ENCODE data around the gene KCNJ5.

The KCNJ5 gene

GRCh38 chr11:128942817-128943427 lies 51.8 kb downstream of the KCNJ5 start, which contains the start of gene TP53AIP1:
Gene TP53AIP1 (minus strand): TSS chr11:128942871. CDS start chr11:128937818, 5,053 bp downstream.
- no peak within 1 kb of the TSS for H3K27ac ChIP-seq (ENCODE audit: low read length, poor library complexity, severe bottlenecking)
- no peak within 1 kb of the TSS for H3K9ac ChIP-seq (ENCODE audit: low read length)
- no peak within 1 kb of the TSS for H2AK5ac ChIP-seq (ENCODE audit: low read length, severe bottlenecking)
- H3K4ac ChIP-seq (ENCODE audit: low read depth in 1 of 2, low read length in 2 of 2): no peak within 1 kb of the TSS
- no peak within 1 kb of the TSS for H2BK12ac ChIP-seq (ENCODE audit: low read length in 2 of 2)
- peak within 1 kb of the TSS in 1 of 2 experiments; percentile 18 for H3K18ac ChIP-seq (ENCODE audit: low read depth in 1 of 2, low read length in 2 of 2)
- peaks cover 6% of the 10 kb centered on the region for H3K4me1 ChIP-seq (ENCODE audit: control insufficient read depth, insufficient read depth, low read depth, low read length)
- H3K27me3 ChIP-seq (ENCODE audit: control insufficient read depth in 1 of 2, insufficient read depth in 1 of 2, low read length in 2 of 2): peaks cover 45 to 61% of the 10 kb centered on the region in 2 experiments
- no peak within 1 kb of the TSS for H2BK15ac ChIP-seq (ENCODE audit: low read depth, poor library complexity, severe bottlenecking)
- no peak within 1 kb of the TSS for H2BK5ac ChIP-seq (ENCODE audit: low read depth, low read length, poor library complexity, severe bottlenecking)
- H3K4me2 ChIP-seq (ENCODE audit: low read length, poor library complexity, severe bottlenecking): no peak within 1 kb of the TSS
- H4K8ac ChIP-seq (ENCODE audit: low read length): no peak within 1 kb of the TSS
- no peak for DNase-seq
- H2AFZ ChIP-seq (ENCODE audit: low read depth, low read length): no peak within 1 kb of the TSS
- no peaks in the 10 kb centered on the region for H3K9me3 ChIP-seq (ENCODE audit: control insufficient read depth, low read length)
- 90% methylated on average over 21 of the region's 21 CpGs for whole genome bisulfite sequencing
- H3K14ac ChIP-seq (ENCODE audit: low read length in 2 of 2): no peak within 1 kb of the TSS
- H2BK120ac ChIP-seq (ENCODE audit: low read depth, low read length): no peak within 1 kb of the TSS
- no peaks in the 10 kb centered on the region for H3K79me1 ChIP-seq (replicated peaks; ENCODE audit: low read length, poor library complexity, severe bottlenecking)
- H3K23ac ChIP-seq (ENCODE audit: low read length in 2 of 2): no peak within 1 kb of the TSS
- peak within 1 kb of the TSS; percentile 40 for H4K91ac ChIP-seq (ENCODE audit: low read length)
- no peak within 1 kb of the TSS for H3K4me3 ChIP-seq (ENCODE audit: insufficient read depth in 1 of 2, low read depth in 1 of 2, low read length in 2 of 2)
- no peaks in the 10 kb centered on the region for H3K36me3 ChIP-seq (ENCODE audit: control insufficient read depth in 1 of 2, insufficient read depth in 2 of 2, low read depth in 1 of 2, low read length in 2 of 2)

GRCh38 chr11:128943428-128943976 lies 52.3 kb downstream of the KCNJ5 start:
- Histone ChIP-seq H3K36me3 (ENCODE audit: control insufficient read depth in 1 of 2, insufficient read depth in 2 of 2, low read depth in 1 of 2, low read length in 2 of 2) (no peaks in the 10 kb centered on the region), H3K14ac (ENCODE audit: low read length in 2 of 2) (no peak overlapping the region), H2AFZ (ENCODE audit: low read depth, low read length) (no peak overlapping the region), H3K79me1 (replicated peaks; ENCODE audit: low read length, poor library complexity, severe bottlenecking) (no peaks in the 10 kb centered on the region), H2BK12ac (ENCODE audit: low read length in 2 of 2) (no peak overlapping the region), H3K9ac (ENCODE audit: low read length) (no peak overlapping the region), H3K4me3 (ENCODE audit: insufficient read depth in 1 of 2, low read depth in 1 of 2, low read length in 2 of 2) (no peak overlapping the region), H3K18ac (ENCODE audit: low read depth in 1 of 2, low read length in 2 of 2) (peak overlapping the region in 1 of 2 experiments; percentile 18), H3K23ac (ENCODE audit: low read length in 2 of 2) (no peak overlapping the region), H4K91ac (ENCODE audit: low read length) (no peak overlapping the region), H2BK120ac (ENCODE audit: low read depth, low read length) (no peak overlapping the region), H4K8ac (ENCODE audit: low read length) (no peak overlapping the region), H3K4me2 (ENCODE audit: low read length, poor library complexity, severe bottlenecking) (no peak overlapping the region), H2BK15ac (ENCODE audit: low read depth, poor library complexity, severe bottlenecking) (no peak overlapping the region), H2BK5ac (ENCODE audit: low read depth, low read length, poor library complexity, severe bottlenecking) (no peak overlapping the region), H3K27me3 (ENCODE audit: control insufficient read depth in 1 of 2, insufficient read depth in 1 of 2, low read length in 2 of 2) (peaks cover 46 to 56% of the 10 kb centered on the region in 2 experiments), H3K27ac (ENCODE audit: low read length, poor library complexity, severe bottlenecking) (no peak overlapping the region), H3K9me3 (ENCODE audit: control insufficient read depth, low read length) (no peaks in the 10 kb centered on the region), H2AK5ac (ENCODE audit: low read length, severe bottlenecking) (no peak overlapping the region), H3K4ac (ENCODE audit: low read depth in 1 of 2, low read length in 2 of 2) (no peak overlapping the region), H3K4me1 (ENCODE audit: control insufficient read depth, insufficient read depth, low read depth, low read length) (peaks cover 6% of the 10 kb centered on the region)
- no peak for DNase-seq
- 87% methylated on average over 16 of the region's 16 CpGs for WGBS

GRCh38 chr11:128946648-128947047 lies 55.5 kb downstream of the KCNJ5 start:
- no peak for DNase-seq
- Histone ChIP-seq H3K4me3 (ENCODE audit: insufficient read depth in 1 of 2, low read depth in 1 of 2, low read length in 2 of 2) (no peak overlapping the region), H4K8ac (ENCODE audit: low read length) (no peak overlapping the region), H2BK120ac (ENCODE audit: low read depth, low read length) (no peak overlapping the region), H3K79me1 (replicated peaks; ENCODE audit: low read length, poor library complexity, severe bottlenecking) (no peaks in the 10 kb centered on the region), H3K9ac (ENCODE audit: low read length) (no peak overlapping the region), H3K4ac (ENCODE audit: low read depth in 1 of 2, low read length in 2 of 2) (no peak overlapping the region), H3K4me1 (ENCODE audit: control insufficient read depth, insufficient read depth, low read depth, low read length) (peaks cover 5% of the 10 kb centered on the region), H3K18ac (ENCODE audit: low read depth in 1 of 2, low read length in 2 of 2) (no peak overlapping the region), H3K27ac (ENCODE audit: low read length, poor library complexity, severe bottlenecking) (no peak overlapping the region), H2BK5ac (ENCODE audit: low read depth, low read length, poor library complexity, severe bottlenecking) (no peak overlapping the region), H2BK15ac (ENCODE audit: low read depth, poor library complexity, severe bottlenecking) (no peak overlapping the region), H3K23ac (ENCODE audit: low read length in 2 of 2) (no peak overlapping the region), H2AK5ac (ENCODE audit: low read length, severe bottlenecking) (no peak overlapping the region), H2BK12ac (ENCODE audit: low read length in 2 of 2) (no peak overlapping the region), H2AFZ (ENCODE audit: low read depth, low read length) (no peak overlapping the region), H4K91ac (ENCODE audit: low read length) (no peak overlapping the region), H3K36me3 (ENCODE audit: control insufficient read depth in 1 of 2, insufficient read depth in 2 of 2, low read depth in 1 of 2, low read length in 2 of 2) (no peaks in the 10 kb centered on the region), H3K9me3 (ENCODE audit: control insufficient read depth, low read length) (no peaks in the 10 kb centered on the region), H3K27me3 (ENCODE audit: control insufficient read depth in 1 of 2, insufficient read depth in 1 of 2, low read length in 2 of 2) (peaks cover 24 to 27% of the 10 kb centered on the region in 2 experiments), H3K14ac (ENCODE audit: low read length in 2 of 2) (no peak overlapping the region), H3K4me2 (ENCODE audit: low read length, poor library complexity, severe bottlenecking) (no peak overlapping the region)
- no CpG with 5 or more reads among the region's 2 CpGs for WGBS

- no peak overlapping the region for H2AK5ac ChIP-seq (ENCODE audit: low read length, severe bottlenecking)
- H3K27me3 ChIP-seq (ENCODE audit: control insufficient read depth in 1 of 2, insufficient read depth in 1 of 2, low read length in 2 of 2): peaks cover 19 to 21% of the 10 kb centered on the region in 2 experiments
- no peak overlapping the region for H4K8ac ChIP-seq (ENCODE audit: low read length)
- H3K36me3 ChIP-seq (ENCODE audit: control insufficient read depth in 1 of 2, insufficient read depth in 2 of 2, low read depth in 1 of 2, low read length in 2 of 2): no peaks in the 10 kb centered on the region
- no peaks in the 10 kb centered on the region for H3K9me3 ChIP-seq (ENCODE audit: control insufficient read depth, low read length)
- no peaks in the 10 kb centered on the region for H3K79me1 ChIP-seq (replicated peaks; ENCODE audit: low read length, poor library complexity, severe bottlenecking)
- H2BK15ac ChIP-seq (ENCODE audit: low read depth, poor library complexity, severe bottlenecking): no peak overlapping the region
- H3K23ac ChIP-seq (ENCODE audit: low read length in 2 of 2): no peak overlapping the region
- 95% methylated on average over 1 of the region's 2 CpGs for WGBS
- no peak overlapping the region for H3K9ac ChIP-seq (ENCODE audit: low read length)
- H4K91ac ChIP-seq (ENCODE audit: low read length): no peak overlapping the region
- H2BK120ac ChIP-seq (ENCODE audit: low read depth, low read length): no peak overlapping the region
- no peak overlapping the region for H2BK12ac ChIP-seq (ENCODE audit: low read length in 2 of 2)
- no peak for DNase-seq
- no peak overlapping the region for H3K27ac ChIP-seq (ENCODE audit: low read length, poor library complexity, severe bottlenecking)
- H3K4me3 ChIP-seq (ENCODE audit: insufficient read depth in 1 of 2, low read depth in 1 of 2, low read length in 2 of 2): no peak overlapping the region
- no peak overlapping the region for H3K18ac ChIP-seq (ENCODE audit: low read depth in 1 of 2, low read length in 2 of 2)
- H3K4me1 ChIP-seq (ENCODE audit: control insufficient read depth, insufficient read depth, low read depth, low read length): peaks cover 2% of the 10 kb centered on the region
- H3K4ac ChIP-seq (ENCODE audit: low read depth in 1 of 2, low read length in 2 of 2): no peak overlapping the region
- H3K14ac ChIP-seq (ENCODE audit: low read length in 2 of 2): no peak overlapping the region
- H2AFZ ChIP-seq (ENCODE audit: low read depth, low read length): no peak overlapping the region
- H2BK5ac ChIP-seq (ENCODE audit: low read depth, low read length, poor library complexity, severe bottlenecking): no peak overlapping the region
- H3K4me2 ChIP-seq (ENCODE audit: low read length, poor library complexity, severe bottlenecking): no peak overlapping the region
These were observed 56.6 kb downstream of the KCNJ5 start for GRCh38 chr11:128947773-128948172.
